ENCODE data around the gene DUSP22. TPM values are rescaled to one million over a fixed set of nuclear protein-coding genes. Genes with fewer than 3 reads are reported as not detected.

The DUSP22 gene
- polyA plus RNA-seq, 2 of the 4 experiments (the other 2 are of a cell fraction) = 6.2 to 11.3 TPM

- FAIRE-seq (no peak), ATAC-seq (no peak), DNase-seq (ENCODE audit: low read depth in 1 of 2, low spot score in 1 of 2) (no peak)
- Histone ChIP-seq H3K27ac (no peak overlapping the region), H3K4me2 (no peak overlapping the region), H3K9me3 (no peaks in the 10 kb centered on the region), H3K4me1 (no peaks in the 10 kb centered on the region), H3K4me3 (no peak overlapping the region)
- WGBS (ENCODE audit: missing lambda C conversion rate) = 91% methylated on average over 14 of the region's 14 CpGs
- ChIA-PET CTCF (interaction anchor here (0.6 kb wide), 1 partner anchor 1016 kb away, joined by 3 read pairs; no protein-coding TSS in a partner anchor), POLR2A (no interaction called here)
- TF ChIP-seq E2F6 (IDR thresholded peaks at IDR 0.05; ENCODE audit: borderline replicate concordance, low read depth) = no peak
- TF ChIP-seq RNF2 (IDR thresholded peaks at IDR 0.05; ENCODE audit: borderline replicate concordance, low read depth) = no peak
- no peak for TF ChIP-seq SMC3 (IDR thresholded peaks at IDR 0.05)
- no peak for TF ChIP-seq SREBF2 (IDR thresholded peaks at IDR 0.05)
These were observed 27.2 kb downstream of the DUSP22 start for GRCh38 chr6:319177-320131.

DNA sequence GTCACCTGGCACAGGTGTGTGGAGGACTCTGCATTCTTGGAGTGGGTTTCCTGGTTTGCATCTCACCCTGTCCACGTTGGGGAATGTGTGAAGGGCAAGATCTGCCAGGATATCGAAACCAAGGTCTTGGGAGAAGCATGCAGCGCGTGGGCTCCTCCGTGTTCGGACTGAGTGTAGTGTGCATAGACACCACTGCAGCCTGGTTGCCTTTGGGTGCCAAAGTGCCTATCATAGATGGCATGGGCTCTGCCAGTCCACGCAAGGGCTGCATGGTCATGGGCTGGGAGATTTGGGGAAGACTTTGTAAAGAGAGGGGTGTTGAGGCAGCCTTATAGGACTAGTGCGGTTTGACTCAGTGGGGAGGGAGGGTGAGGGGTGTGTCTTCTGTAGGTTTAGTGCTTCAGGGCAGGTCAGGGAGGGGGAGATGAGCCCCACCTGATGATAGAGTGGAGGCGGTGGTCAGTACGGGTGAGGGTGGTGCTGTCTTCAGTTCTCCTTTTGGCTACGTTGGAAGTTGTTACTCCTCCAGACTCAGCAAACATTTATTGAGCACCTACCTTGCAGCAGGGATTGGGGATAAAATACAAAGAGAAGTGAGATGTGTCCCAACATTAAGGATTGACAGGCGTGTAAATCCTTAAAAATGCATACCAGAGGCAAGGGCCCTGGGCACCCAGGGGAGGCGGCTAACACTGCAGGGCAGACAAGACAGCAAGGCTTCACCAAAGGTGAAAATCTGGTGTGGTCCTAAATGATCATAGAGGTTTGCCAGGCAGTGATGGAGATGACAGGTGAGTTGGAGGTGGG is 28.3 kb downstream of the DUSP22 start:
- Histone ChIP-seq H3K27ac (no peak overlapping the region), H3K4me2 (no peak overlapping the region), H3K4me1 (no peaks in the 10 kb centered on the region), H3K9me3 (no peaks in the 10 kb centered on the region), H3K4me3 (no peak overlapping the region)
- FAIRE-seq = no peak
- no peak for ATAC-seq
- ChIA-PET POLR2A (no interaction called here), CTCF (no interaction called here)
- no peak for DNase-seq (ENCODE audit: low read depth in 1 of 2, low spot score in 1 of 2)
- TF ChIP-seq HEYL (CRISPR knock-in tag; IDR thresholded peaks at IDR 0.05) (no peak), RCOR1 (IDR thresholded peaks at IDR 0.05; ENCODE audit: low read depth, low read length) (no peak), HOXB13 (CRISPR knock-in tag; IDR thresholded peaks at IDR 0.05; ENCODE audit: low read depth) (no peak), NR3C1 (IDR thresholded peaks at IDR 0.05) (no peak), JUNB (IDR thresholded peaks at IDR 0.05) (no peak)
- TF ChIP-seq, protein P1, sequence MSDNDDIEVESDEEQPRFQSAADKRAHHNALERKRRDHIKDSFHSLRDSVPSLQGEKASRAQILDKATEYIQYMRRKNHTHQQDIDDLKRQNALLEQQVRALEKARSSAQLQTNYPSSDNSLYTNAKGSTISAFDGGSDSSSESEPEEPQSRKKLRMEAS (IDR thresholded peaks at IDR 0.05) = no peak
- WGBS (ENCODE audit: missing lambda C conversion rate) = 96% methylated on average over 7 of the region's 13 CpGs

DNA sequence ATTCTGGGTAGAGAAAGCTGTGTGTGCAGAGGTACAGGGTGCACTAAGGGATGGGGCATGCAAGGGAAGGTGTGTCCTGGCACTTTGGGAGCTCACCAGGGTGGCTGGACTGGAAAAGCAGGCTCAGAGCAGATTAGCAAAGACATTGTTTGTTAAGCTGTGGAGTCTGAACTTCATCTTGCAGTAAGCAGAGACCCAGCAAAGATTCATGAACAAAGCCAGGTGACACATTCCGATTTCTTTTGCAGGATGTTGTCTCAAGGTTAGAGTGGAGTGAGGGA is 28.8 kb downstream of the DUSP22 start:
- DNase-seq (ENCODE audit: low read depth in 1 of 2, low spot score in 1 of 2) (no peak), FAIRE-seq (no peak)
- TF ChIP-seq CBX8 (IDR thresholded peaks at IDR 0.05) = no peak
- TF ChIP-seq ZNF302 (CRISPR knock-in tag; IDR thresholded peaks at IDR 0.05) = no peak
- no peak for TF ChIP-seq ESRRA (IDR thresholded peaks at IDR 0.05; ENCODE audit: borderline replicate concordance, low read length)
- no peak for TF ChIP-seq FOSB (CRISPR knock-in tag; IDR thresholded peaks at IDR 0.05)
- TF ChIP-seq MAFK (IDR thresholded peaks at IDR 0.05; ENCODE audit: partially characterized antibody) = no peak
- TF ChIP-seq HOXB5 (CRISPR knock-in tag; IDR thresholded peaks at IDR 0.05) = no peak
- TF ChIP-seq JUNB (IDR thresholded peaks at IDR 0.05) = no peak
- TF ChIP-seq NR3C1 (IDR thresholded peaks at IDR 0.05) = no peak
- TF ChIP-seq HMGXB4 (CRISPR knock-in tag; IDR thresholded peaks at IDR 0.05; ENCODE audit: borderline replicate concordance) = no peak
- no peak for TF ChIP-seq HEYL (CRISPR knock-in tag; IDR thresholded peaks at IDR 0.05)
- no peak for TF ChIP-seq CHD2 (IDR thresholded peaks at IDR 0.05; ENCODE audit: low read length, partially characterized antibody)
- no peak for TF ChIP-seq BHLHE40 (IDR thresholded peaks at IDR 0.05; ENCODE audit: low read depth, low read length)
- no peak for TF ChIP-seq JUN (IDR thresholded peaks at IDR 0.05)
- TF ChIP-seq HOXB13 (CRISPR knock-in tag; IDR thresholded peaks at IDR 0.05; ENCODE audit: low read depth) = no peak
- no peak for TF ChIP-seq FOSL2 (IDR thresholded peaks at IDR 0.05)
- no peak for TF ChIP-seq FOSL2 (CRISPR knock-in tag; IDR thresholded peaks at IDR 0.05)
- TF ChIP-seq, protein P2, sequence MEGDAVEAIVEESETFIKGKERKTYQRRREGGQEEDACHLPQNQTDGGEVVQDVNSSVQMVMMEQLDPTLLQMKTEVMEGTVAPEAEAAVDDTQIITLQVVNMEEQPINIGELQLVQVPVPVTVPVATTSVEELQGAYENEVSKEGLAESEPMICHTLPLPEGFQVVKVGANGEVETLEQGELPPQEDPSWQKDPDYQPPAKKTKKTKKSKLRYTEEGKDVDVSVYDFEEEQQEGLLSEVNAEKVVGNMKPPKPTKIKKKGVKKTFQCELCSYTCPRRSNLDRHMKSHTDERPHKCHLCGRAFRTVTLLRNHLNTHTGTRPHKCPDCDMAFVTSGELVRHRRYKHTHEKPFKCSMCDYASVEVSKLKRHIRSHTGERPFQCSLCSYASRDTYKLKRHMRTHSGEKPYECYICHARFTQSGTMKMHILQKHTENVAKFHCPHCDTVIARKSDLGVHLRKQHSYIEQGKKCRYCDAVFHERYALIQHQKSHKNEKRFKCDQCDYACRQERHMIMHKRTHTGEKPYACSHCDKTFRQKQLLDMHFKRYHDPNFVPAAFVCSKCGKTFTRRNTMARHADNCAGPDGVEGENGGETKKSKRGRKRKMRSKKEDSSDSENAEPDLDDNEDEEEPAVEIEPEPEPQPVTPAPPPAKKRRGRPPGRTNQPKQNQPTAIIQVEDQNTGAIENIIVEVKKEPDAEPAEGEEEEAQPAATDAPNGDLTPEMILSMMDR (IDR thresholded peaks at IDR 0.05) = no peak
- TF ChIP-seq, protein P1 (IDR thresholded peaks at IDR 0.05) = no peak
- no peak for TF ChIP-seq RFX5 (IDR thresholded peaks at IDR 0.05)

More for the DNA sequence above, 28.8 kb downstream of the DUSP22 start:
- ChIA-PET CTCF (interaction anchor here (0.7 kb wide), 1 partner anchor 14 kb away, joined by 4 read pairs; no protein-coding TSS in a partner anchor), POLR2A (no interaction called here)
- no peak overlapping the region for H3K4me3 ChIP-seq
- no peak for ATAC-seq
- WGBS (ENCODE audit: missing lambda C conversion rate) = 100% methylated on average over 1 of the region's 1 CpG
- no peak overlapping the region for H3K27ac ChIP-seq
- H3K9me3 ChIP-seq = no peaks in the 10 kb centered on the region
- no peaks in the 10 kb centered on the region for H3K4me1 ChIP-seq
- no peak overlapping the region for H3K4me2 ChIP-seq
